Body of pancreas (tissue), 4 donors: ENCODE measurements around the gene SPATA13.
A peak's percentile ranks its signal among the peaks of the same experiment; 100 is the strongest.

Experiments used
- CTCF ChIP-seq, 7 experiments: fragments of 450-650 bp in 4 of 7; fragments of 200-600 bp in 3 of 7; sonication (generic) in 3 of 7; IDR thresholded peaks; one replicate each; pipeline ENCODE4 v1.5.1; 2016 to 2019; ENCODE audit warnings: antibody characterized with exemption in 7 of 7
- POLR2A ChIP-seq, 3 donors: fragments of 450-650 bp; IDR thresholded peaks; one replicate each; pipeline ENCODE4 v1.6.1; 2016; ENCODE audit warnings: antibody characterized with exemption in 3 of 3, mild to moderate bottlenecking in 2 of 3

DNA sequence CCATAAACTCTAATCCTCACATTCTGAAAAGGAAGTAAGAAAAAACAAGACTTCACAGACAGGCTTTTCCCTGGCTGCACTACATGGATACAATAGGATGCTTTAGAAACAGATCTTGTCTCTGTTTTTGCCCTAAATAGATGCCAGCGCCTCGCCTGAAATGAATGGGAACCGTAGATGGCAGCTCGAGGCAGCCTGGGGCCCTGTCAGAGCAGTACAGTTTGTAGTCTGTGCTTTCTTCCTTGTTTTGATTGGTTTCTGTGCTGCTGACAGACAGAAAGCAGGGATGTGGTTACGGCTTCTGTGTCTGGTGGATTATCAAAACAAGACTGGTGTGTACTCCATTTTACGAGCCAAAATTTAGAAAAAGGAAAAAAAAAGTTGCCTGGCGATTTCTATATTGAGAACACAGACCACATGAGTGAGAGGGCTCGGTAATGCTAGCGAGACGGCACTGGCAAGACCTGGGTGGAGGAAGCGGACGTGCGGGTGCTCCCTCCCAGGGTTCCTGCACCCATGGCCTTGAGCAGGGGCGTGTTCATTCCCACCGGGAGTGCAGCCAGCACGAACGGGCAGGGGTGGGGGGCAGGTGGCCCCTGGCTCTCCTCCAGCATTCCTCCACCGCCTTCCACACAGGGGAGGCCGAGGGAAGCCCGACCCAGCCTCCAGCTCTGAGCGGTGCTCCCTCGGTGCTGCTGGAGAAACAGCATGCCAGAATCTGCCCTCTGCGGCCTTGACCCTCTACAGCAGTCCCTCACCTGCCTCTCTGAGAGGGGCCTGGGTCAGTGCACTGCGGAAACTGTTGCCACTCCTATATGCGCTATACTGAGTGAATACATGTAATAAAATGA is 111.3 kb downstream of the SPATA13 start:
- TF ChIP-seq CTCF (IDR thresholded peaks at IDR 0.05): no peak
- TF ChIP-seq POLR2A (IDR thresholded peaks at IDR 0.05): peak in 2 of 3 donors; percentile 51 to 56
